Mesendoderm (in vitro differentiated cells): ENCODE data around the gene ZNF616.
"Not testable (repeated sequence)": the region's sequence is repeated elsewhere in the genome, so short reads cannot be mapped to it uniquely, and the experiment has no call there.

Experiments
- DNase-seq: peaks from one replicate; pipeline ENCODE4 v3.0.0; 2013
- H2AK5ac ChIP-seq: 2 replicates; pipeline ENCODE4 v1.6.1; 2013; ENCODE audit warnings: low read length, inconsistent platforms
- H2BK120ac ChIP-seq: 2 replicates; pipeline ENCODE4 v1.6.1; 2013; ENCODE audit warnings: low read depth, mild to moderate bottlenecking, low read length, moderate library complexity, mixed read lengths
- H2BK15ac ChIP-seq: replicated peaks from 2 replicates; pipeline ENCODE4 v1.6.1; 2013; ENCODE audit warnings: low read depth, mild to moderate bottlenecking, moderate library complexity
- H2BK5ac ChIP-seq: 2 replicates; pipeline ENCODE4 v1.6.1; 2013; ENCODE audit warnings: low read length, inconsistent platforms
- H3K18ac ChIP-seq: 2 replicates; pipeline ENCODE4 v1.6.1; 2013; ENCODE audit warnings: mild to moderate bottlenecking, low read length, mixed read lengths
- H3K23ac ChIP-seq: one replicate; pipeline ENCODE4 v1.6.1; 2013; ENCODE audit warnings: low read length
- H3K27ac ChIP-seq: 2 replicates; pipeline ENCODE4 v1.5.1; 2013; ENCODE audit warnings: low read depth, mild to moderate bottlenecking, inconsistent platforms, low read length, moderate library complexity
- H3K27me3 ChIP-seq: 2 replicates; pipeline ENCODE4 v1.6.1; 2013; ENCODE audit warnings: low read length, control low read depth, mild to moderate bottlenecking, inconsistent platforms; ENCODE audit not compliant: insufficient read depth, poor library complexity
- H3K36me3 ChIP-seq: 2 replicates; pipeline ENCODE4 v1.6.1; 2013; ENCODE audit warnings: low read length, inconsistent platforms; ENCODE audit not compliant: control insufficient read depth, insufficient read depth
- H3K4ac ChIP-seq: one replicate; pipeline ENCODE4 v1.6.1; 2013; ENCODE audit warnings: low read depth, mild to moderate bottlenecking, low read length, moderate library complexity
- H3K4me1 ChIP-seq: 2 replicates; pipeline ENCODE4 v1.6.1; 2013; ENCODE audit warnings: low read depth, low read length, inconsistent platforms; ENCODE audit not compliant: control insufficient read depth
- H3K4me2 ChIP-seq: 2 replicates; pipeline ENCODE4 v1.6.1; 2013; ENCODE audit warnings: low read length
- H3K4me3 ChIP-seq: 2 replicates; pipeline ENCODE4 v1.5.1; 2013; ENCODE audit warnings: mild to moderate bottlenecking, low read length
- H3K56ac ChIP-seq: one replicate; pipeline ENCODE4 v1.6.1; 2013; ENCODE audit warnings: low read length
- H3K79me1 ChIP-seq: 2 replicates; pipeline ENCODE4 v1.6.1; 2013; ENCODE audit warnings: low read length, inconsistent platforms
- H3K79me2 ChIP-seq: 2 replicates; pipeline ENCODE4 v1.6.1; 2013; ENCODE audit warnings: mild to moderate bottlenecking, low read length; ENCODE audit not compliant: control insufficient read depth, insufficient read depth
- H3K9ac ChIP-seq: 2 replicates; pipeline ENCODE4 v1.6.1; 2013; ENCODE audit warnings: low read length, inconsistent platforms
- H4K5ac ChIP-seq: one replicate; pipeline ENCODE4 v1.6.1; 2013; ENCODE audit warnings: low read length
- H4K8ac ChIP-seq: one replicate; pipeline ENCODE4 v1.6.1; 2013; ENCODE audit warnings: low read depth, mild to moderate bottlenecking, control low read depth, low read length, moderate library complexity
- WGBS: extraction: QIAGEN DNeasy Blood & Tissue Kit; methylation state at CpG from one replicate; pipeline ENCODE4 v1.1.7; 2013; ENCODE audit warnings: low lambda C conversion rate, missing lambda C conversion rate; ENCODE audit not compliant: insufficient coverage; ENCODE audit errors: extremely low coverage; 5-methylcytosine and 5-hydroxymethylcytosine counted together

The ZNF616 gene

GRCh38 chr19:52101866-52102562 lies 37.7 kb downstream of the ZNF616 start:
- no peak overlapping the region for H3K27ac ChIP-seq
- H3K4me1 ChIP-seq: no peaks in the 10 kb centered on the region
- H3K4me3 ChIP-seq: no peak overlapping the region

GRCh38 chr19:52099497-52100138 lies 40.1 kb downstream of the ZNF616 start:
- H3K79me2 ChIP-seq: no peaks in the 10 kb centered on the region
- DNase-seq: no peak
- H3K27ac ChIP-seq: no peak overlapping the region
- no peak overlapping the region for H3K4me2 ChIP-seq
- no peak overlapping the region for H3K4ac ChIP-seq
- no peak overlapping the region for H3K4me3 ChIP-seq
- no peak overlapping the region for H4K8ac ChIP-seq
- WGBS: no CpG with 5 or more reads among the region's 2 CpGs
- no peak overlapping the region for H2AK5ac ChIP-seq
- H3K27me3 ChIP-seq: no peaks in the 10 kb centered on the region
- no peak overlapping the region for H3K56ac ChIP-seq
- no peak overlapping the region for H4K5ac ChIP-seq
- no peak overlapping the region for H2BK5ac ChIP-seq
- no peak overlapping the region for H2BK120ac ChIP-seq
- H3K79me1 ChIP-seq: no peaks in the 10 kb centered on the region
- H3K18ac ChIP-seq: no peak overlapping the region
- H3K23ac ChIP-seq: no peak overlapping the region
- H3K36me3 ChIP-seq: no peaks in the 10 kb centered on the region
- no peaks in the 10 kb centered on the region for H3K4me1 ChIP-seq
- no peak overlapping the region for H3K9ac ChIP-seq
- H2BK15ac ChIP-seq: no peak overlapping the region

More at GRCh38 chr19:52101866-52102562, 37.7 kb downstream of the ZNF616 start:
- Histone ChIP-seq H3K4ac (no peak overlapping the region), H4K8ac (no peak overlapping the region), H3K36me3 (no peaks in the 10 kb centered on the region), H3K56ac (no peak overlapping the region), H3K79me2 (no peaks in the 10 kb centered on the region), H3K18ac (no peak overlapping the region), H3K79me1 (no peaks in the 10 kb centered on the region), H3K27me3 (no peaks in the 10 kb centered on the region), H3K9ac (no peak overlapping the region), H3K4me2 (no peak overlapping the region), H2BK5ac (no peak overlapping the region), H2BK120ac (no peak overlapping the region), H3K23ac (no peak overlapping the region), H4K5ac (no peak overlapping the region), H2BK15ac (no peak overlapping the region), H2AK5ac (no peak overlapping the region)
- no peak for DNase-seq
- WGBS: no CpG with 5 or more reads among the region's 2 CpGs

- not testable (repeated sequence) for H4K5ac ChIP-seq, H4K8ac ChIP-seq, H3K79me2 ChIP-seq, H3K27ac ChIP-seq, DNase-seq, H3K79me1 ChIP-seq, H3K27me3 ChIP-seq, H2BK15ac ChIP-seq, H3K4me2 ChIP-seq, H2BK120ac ChIP-seq, H3K4ac ChIP-seq, H3K4me3 ChIP-seq, H2BK5ac ChIP-seq, H3K4me1 ChIP-seq, H3K23ac ChIP-seq, H3K36me3 ChIP-seq, H3K56ac ChIP-seq, H2AK5ac ChIP-seq, H3K18ac ChIP-seq, H3K9ac ChIP-seq
- WGBS: no CpG with 5 or more reads among the region's 3 CpGs
These were observed 43.3 kb downstream of the ZNF616 start for GRCh38 chr19:52096416-52096815.

- peak within 1 kb of the TSS; percentile 97 for H3K9ac ChIP-seq
- peak within 1 kb of the TSS; percentile 97 for H3K56ac ChIP-seq
- WGBS: no CpG with 5 or more reads among the region's 59 CpGs
- H3K36me3 ChIP-seq: peaks cover 1% of the 10 kb centered on the region
- peaks cover 6% of the 10 kb centered on the region for H3K79me1 ChIP-seq
- no peaks in the 10 kb centered on the region for H3K27me3 ChIP-seq
- H3K18ac ChIP-seq: peak within 1 kb of the TSS; percentile 94
- H3K27ac ChIP-seq: peak within 1 kb of the TSS; percentile 51
- H2BK5ac ChIP-seq: no peak within 1 kb of the TSS
- H3K4ac ChIP-seq: no peak within 1 kb of the TSS
- H3K23ac ChIP-seq: peak within 1 kb of the TSS; percentile 45
- no peak within 1 kb of the TSS for H4K8ac ChIP-seq
- no peak within 1 kb of the TSS for H2BK120ac ChIP-seq
- H3K4me3 ChIP-seq: peak within 1 kb of the TSS; percentile 100
- peak; percentile 97 for DNase-seq
- no peak within 1 kb of the TSS for H2BK15ac ChIP-seq
- peaks cover 3% of the 10 kb centered on the region for H3K79me2 ChIP-seq
- H3K4me1 ChIP-seq: no peaks in the 10 kb centered on the region
- peak within 1 kb of the TSS; percentile 75 for H3K4me2 ChIP-seq
- H2AK5ac ChIP-seq: no peak within 1 kb of the TSS
- H4K5ac ChIP-seq: no peak within 1 kb of the TSS
These were observed 44.3 kb downstream of the ZNF616 start, which contains the start of gene ZNF841 for GRCh38 chr19:52095172-52096014. TSS of gene ZNF841 (minus strand) at chr19:52095765. CDS start at chr19:52084801, 10,964 bp downstream.

DNA sequence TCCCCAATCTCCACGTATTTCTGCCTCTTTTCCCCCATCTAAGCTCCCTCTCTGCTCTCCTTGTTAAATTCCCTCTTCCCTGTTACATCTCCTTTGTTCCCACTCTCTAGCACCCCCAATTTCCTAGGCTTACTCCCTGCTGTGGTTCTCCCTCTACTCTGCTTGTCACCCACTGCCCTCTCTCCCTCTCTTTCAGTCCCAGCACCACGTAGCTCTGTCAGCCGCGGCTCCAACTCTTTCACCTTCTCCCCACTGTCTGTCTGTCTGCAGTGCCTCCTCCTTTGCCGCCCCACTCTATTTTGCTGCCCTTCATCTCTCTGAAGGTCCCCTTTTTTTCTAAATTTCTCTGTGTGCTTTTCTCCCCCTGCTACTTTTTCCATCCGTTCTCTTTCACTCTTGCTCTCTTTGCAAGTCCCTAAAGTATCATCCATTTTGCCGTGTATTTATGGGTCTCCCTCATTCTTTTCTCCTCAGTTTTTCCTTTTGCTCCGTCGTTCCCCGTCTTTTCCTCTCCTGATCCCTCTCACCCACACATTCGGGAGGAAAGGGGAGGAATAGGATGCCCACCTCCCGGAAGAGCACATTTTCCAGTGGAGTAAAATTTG lies 45.1 kb downstream of the ZNF616 start:
- H2BK15ac ChIP-seq: no peak overlapping the region
- peaks cover 3% of the 10 kb centered on the region for H3K36me3 ChIP-seq
- no CpG with 5 or more reads among the region's 12 CpGs for WGBS

More for the DNA sequence above, 45.1 kb downstream of the ZNF616 start:
- no peak overlapping the region for H2BK120ac ChIP-seq
- no peak overlapping the region for H3K4ac ChIP-seq
- peak overlapping the region; percentile 97 for H3K56ac ChIP-seq
- H3K18ac ChIP-seq: no peak overlapping the region
- H3K23ac ChIP-seq: no peak overlapping the region
- H3K79me2 ChIP-seq: peaks cover 3% of the 10 kb centered on the region
- no peak overlapping the region for H2BK5ac ChIP-seq
- no peak overlapping the region for H2AK5ac ChIP-seq
- peak overlapping the region; percentile 75 for H3K4me2 ChIP-seq
- no peak overlapping the region for H4K5ac ChIP-seq
- no peaks in the 10 kb centered on the region for H3K4me1 ChIP-seq
- no peak overlapping the region for H3K27ac ChIP-seq
- no peak overlapping the region for H4K8ac ChIP-seq
- peaks cover 8% of the 10 kb centered on the region for H3K79me1 ChIP-seq
- H3K27me3 ChIP-seq: no peaks in the 10 kb centered on the region
- H3K4me3 ChIP-seq: peak overlapping the region; percentile 100
- no peak for DNase-seq
- H3K9ac ChIP-seq: peak overlapping the region; percentile 97
